ENCODE results near the gene TPSG1.

DNA sequence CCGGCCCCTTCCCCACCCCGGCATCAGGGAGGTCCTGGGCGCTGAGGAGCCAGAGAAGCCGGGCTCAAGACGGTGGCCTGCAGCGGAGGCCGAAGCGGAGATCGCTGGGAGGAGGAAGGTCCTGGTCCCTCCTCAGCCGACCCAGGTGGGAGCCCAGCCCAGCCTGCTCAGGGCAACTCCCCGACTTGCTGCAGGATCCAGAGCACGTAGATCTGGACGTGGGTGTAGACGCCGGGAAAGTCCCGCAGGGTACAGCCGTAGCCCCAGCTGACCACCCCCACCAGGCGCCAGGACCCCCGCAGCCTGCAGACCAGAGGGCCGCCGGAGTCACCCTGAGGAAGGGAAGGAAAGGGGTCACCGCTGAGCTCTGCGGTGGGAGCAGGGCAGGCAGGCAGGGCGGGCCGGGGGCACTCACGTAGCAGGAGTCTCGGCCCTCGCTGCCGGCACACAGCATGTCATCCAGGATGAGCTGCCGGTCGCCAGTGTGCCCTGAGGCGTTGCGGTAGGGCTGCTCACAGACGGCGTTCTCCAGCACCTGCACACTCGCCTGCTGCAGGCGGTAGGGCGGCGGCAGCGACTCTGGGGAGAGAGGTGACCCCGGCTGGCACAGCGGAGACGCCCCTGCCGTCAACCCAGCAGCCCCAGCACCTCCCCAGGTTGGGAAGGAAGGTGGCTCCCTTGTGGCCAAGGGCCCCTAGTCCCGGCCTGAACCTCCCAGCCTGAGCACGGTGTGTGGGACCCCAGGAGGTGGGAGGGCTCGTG, 36.2 kb upstream of the TPSG1 start:
- TF ChIP-seq, protein P1, sequence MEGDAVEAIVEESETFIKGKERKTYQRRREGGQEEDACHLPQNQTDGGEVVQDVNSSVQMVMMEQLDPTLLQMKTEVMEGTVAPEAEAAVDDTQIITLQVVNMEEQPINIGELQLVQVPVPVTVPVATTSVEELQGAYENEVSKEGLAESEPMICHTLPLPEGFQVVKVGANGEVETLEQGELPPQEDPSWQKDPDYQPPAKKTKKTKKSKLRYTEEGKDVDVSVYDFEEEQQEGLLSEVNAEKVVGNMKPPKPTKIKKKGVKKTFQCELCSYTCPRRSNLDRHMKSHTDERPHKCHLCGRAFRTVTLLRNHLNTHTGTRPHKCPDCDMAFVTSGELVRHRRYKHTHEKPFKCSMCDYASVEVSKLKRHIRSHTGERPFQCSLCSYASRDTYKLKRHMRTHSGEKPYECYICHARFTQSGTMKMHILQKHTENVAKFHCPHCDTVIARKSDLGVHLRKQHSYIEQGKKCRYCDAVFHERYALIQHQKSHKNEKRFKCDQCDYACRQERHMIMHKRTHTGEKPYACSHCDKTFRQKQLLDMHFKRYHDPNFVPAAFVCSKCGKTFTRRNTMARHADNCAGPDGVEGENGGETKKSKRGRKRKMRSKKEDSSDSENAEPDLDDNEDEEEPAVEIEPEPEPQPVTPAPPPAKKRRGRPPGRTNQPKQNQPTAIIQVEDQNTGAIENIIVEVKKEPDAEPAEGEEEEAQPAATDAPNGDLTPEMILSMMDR (IDR thresholded peaks at IDR 0.05), result no peak
- TF ChIP-seq POLR2A (IDR thresholded peaks at IDR 0.05), result no peak
